ENCODE data around the gene SPINT3. TPM values are rescaled to one million over a fixed set of nuclear protein-coding genes. Genes with fewer than 3 reads are reported as not detected.

The SPINT3 gene
- total and polyA plus RNA-seq, 10 of the 15 experiments (the other 5 are each of a cell fraction or from before 2014, with no cell fraction given): not detected

DNA sequence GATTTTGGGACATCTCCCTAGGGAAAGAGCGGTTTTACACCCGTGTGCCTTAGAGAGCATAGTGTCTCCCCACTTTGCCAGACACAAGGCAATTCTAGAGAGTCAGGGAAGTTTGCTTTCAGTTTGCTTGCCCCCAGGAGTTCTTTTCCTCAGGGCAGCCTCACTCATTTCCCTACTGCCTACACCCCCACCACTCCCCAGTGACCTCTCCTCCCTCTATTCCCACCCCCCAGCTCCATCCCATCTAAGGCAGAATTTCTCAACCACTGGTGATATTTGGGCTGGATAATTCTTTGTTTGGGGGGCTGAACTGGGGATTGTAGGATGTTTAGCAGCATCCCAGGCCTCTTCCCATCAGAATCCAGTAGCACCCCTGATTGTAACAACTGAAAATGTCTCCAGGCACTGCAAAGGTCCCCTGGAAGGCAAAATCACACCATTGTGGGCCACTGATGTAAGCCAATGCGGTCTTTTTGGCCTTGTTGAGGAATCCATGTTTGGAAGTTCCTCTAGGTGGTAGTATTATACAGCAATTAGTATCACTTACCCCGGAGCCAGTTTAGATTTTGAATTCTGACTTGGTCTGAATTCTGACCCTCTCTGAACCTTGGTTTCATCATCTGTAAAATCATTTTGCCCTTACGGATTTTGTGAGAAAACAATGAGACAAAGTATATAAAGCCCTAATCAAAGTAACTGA lies 30.5 kb upstream of the SPINT3 start:
- in situ Hi-C loops (cut with MboI): no loop called here

More for the DNA sequence above, 30.5 kb upstream of the SPINT3 start:
- no peak for FAIRE-seq
- Histone ChIP-seq H2AFZ (ENCODE audit: control insufficient read depth, low read depth, low read length) (no peak overlapping the region), H3K9me3 (replicated peaks; ENCODE audit: control insufficient read depth, insufficient read depth, low read length) (no peaks in the 10 kb centered on the region), H3K79me2 (ENCODE audit: control insufficient read depth, insufficient read depth, low read length) (no peaks in the 10 kb centered on the region), H3K27me3 (replicated peaks in 1 of 2; ENCODE audit: control insufficient read depth in 2 of 2, insufficient read depth in 2 of 2, low read length in 1 of 2) (no peaks in the 10 kb centered on the region; a peak in 2 of 4 replicates), H3K27ac (ENCODE audit: control insufficient read depth, insufficient read depth) (no peak overlapping the region), H3K4me2 (ENCODE audit: control insufficient read depth, insufficient read depth) (no peak overlapping the region), H3K4me3 (no peak overlapping the region), H3K9ac (ENCODE audit: control insufficient read depth, insufficient read depth, low read length) (no peak overlapping the region), H3K36me3 (ENCODE audit: control insufficient read depth in 2 of 2, insufficient read depth in 2 of 2, low read length in 1 of 2) (no peaks in the 10 kb centered on the region), H3K4me1 (ENCODE audit: control insufficient read depth, insufficient read depth, low read length) (no peaks in the 10 kb centered on the region), H4K20me1 (ENCODE audit: control insufficient read depth, insufficient read depth) (no peaks in the 10 kb centered on the region)
- ChIA-PET RAD21 (ENCODE audit: unreplicated experiment) (no interaction called here), POLR2A (no interaction called here), CTCF (no interaction called here), SMC1A (ENCODE audit: uncharacterized antibody, unreplicated experiment) (no interaction called here)
- 12% methylated on average over 5 of the region's 5 CpGs for WGBS (ENCODE audit: insufficient coverage, insufficient replicate concordance, low lambda C conversion rate, missing lambda C conversion rate)
- DNase-seq (ENCODE audit: low read depth, low spot score): no peak
- intact Hi-C loops (cut with micrococcal nuclease; ENCODE audit: unreplicated experiment): loop anchor here (1.0 kb wide), 1 partner anchor 225 kb away; no protein-coding TSS in a partner anchor
- BruUV-seq (replicated peaks): no TSS peak
- ATAC-seq: 0 out of 3 replicates have a peak, but pooled peaks have one; percentile 26
- TF ChIP-seq NBN (IDR thresholded peaks at IDR 0.05): no peak
- TF ChIP-seq POLR2AphosphoS5 (IDR thresholded peaks at IDR 0.05; ENCODE audit: low read length): no peak
- TF ChIP-seq POLR2A (IDR thresholded peaks at IDR 0.05; ENCODE audit: low read depth, low read length): no peak
- no peak for TF ChIP-seq HCFC1 (IDR thresholded peaks at IDR 0.05; ENCODE audit: low read length)
- no peak for TF ChIP-seq PML (IDR thresholded peaks at IDR 0.05; ENCODE audit: low read length)
- no peak for TF ChIP-seq CHD1 (IDR thresholded peaks at IDR 0.05; ENCODE audit: low read depth, low read length)
- no peak for TF ChIP-seq SIX5 (IDR thresholded peaks at IDR 0.05; ENCODE audit: low read depth, low read length, severe bottlenecking)
- TF ChIP-seq, protein P1, sequence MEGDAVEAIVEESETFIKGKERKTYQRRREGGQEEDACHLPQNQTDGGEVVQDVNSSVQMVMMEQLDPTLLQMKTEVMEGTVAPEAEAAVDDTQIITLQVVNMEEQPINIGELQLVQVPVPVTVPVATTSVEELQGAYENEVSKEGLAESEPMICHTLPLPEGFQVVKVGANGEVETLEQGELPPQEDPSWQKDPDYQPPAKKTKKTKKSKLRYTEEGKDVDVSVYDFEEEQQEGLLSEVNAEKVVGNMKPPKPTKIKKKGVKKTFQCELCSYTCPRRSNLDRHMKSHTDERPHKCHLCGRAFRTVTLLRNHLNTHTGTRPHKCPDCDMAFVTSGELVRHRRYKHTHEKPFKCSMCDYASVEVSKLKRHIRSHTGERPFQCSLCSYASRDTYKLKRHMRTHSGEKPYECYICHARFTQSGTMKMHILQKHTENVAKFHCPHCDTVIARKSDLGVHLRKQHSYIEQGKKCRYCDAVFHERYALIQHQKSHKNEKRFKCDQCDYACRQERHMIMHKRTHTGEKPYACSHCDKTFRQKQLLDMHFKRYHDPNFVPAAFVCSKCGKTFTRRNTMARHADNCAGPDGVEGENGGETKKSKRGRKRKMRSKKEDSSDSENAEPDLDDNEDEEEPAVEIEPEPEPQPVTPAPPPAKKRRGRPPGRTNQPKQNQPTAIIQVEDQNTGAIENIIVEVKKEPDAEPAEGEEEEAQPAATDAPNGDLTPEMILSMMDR (IDR thresholded peaks at IDR 0.05 in 2 of 3, conservative IDR thresholded peaks at IDR 0.05 in 1 of 3; ENCODE audit: control insufficient read depth in 2 of 3, extremely low read depth in 1 of 3, insufficient read depth in 1 of 3, low read depth in 3 of 3, low read length in 3 of 3): peak in 2 of 3 experiments; percentile 11 to 32; a peak in 2 of 6 replicates
- TF ChIP-seq SREBF1 (IDR thresholded peaks at IDR 0.05; ENCODE audit: low read length): no peak
- peak; percentile 48 for TF ChIP-seq RAD21 (IDR thresholded peaks at IDR 0.05; ENCODE audit: insufficient read depth, low read depth, low read length)
- no peak for TF ChIP-seq CREB1 (IDR thresholded peaks at IDR 0.05; ENCODE audit: low read depth)
- TF ChIP-seq, protein P2, sequence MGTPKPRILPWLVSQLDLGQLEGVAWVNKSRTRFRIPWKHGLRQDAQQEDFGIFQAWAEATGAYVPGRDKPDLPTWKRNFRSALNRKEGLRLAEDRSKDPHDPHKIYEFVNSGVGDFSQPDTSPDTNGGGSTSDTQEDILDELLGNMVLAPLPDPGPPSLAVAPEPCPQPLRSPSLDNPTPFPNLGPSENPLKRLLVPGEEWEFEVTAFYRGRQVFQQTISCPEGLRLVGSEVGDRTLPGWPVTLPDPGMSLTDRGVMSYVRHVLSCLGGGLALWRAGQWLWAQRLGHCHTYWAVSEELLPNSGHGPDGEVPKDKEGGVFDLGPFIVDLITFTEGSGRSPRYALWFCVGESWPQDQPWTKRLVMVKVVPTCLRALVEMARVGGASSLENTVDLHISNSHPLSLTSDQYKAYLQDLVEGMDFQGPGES (IDR thresholded peaks at IDR 0.05): no peak
- no peak for TF ChIP-seq RFX5 (IDR thresholded peaks at IDR 0.05; ENCODE audit: low read depth, low read length)
- no peak for TF ChIP-seq IKZF2 (IDR thresholded peaks at IDR 0.05)
- no peak for TF ChIP-seq POLR2AphosphoS2 (IDR thresholded peaks at IDR 0.05; ENCODE audit: low read depth, low read length)

Data from GM12878 (cell line).